Endothelial cell of hepatic sinusoid (primary cell): ENCODE measurements around the gene AKR1C3.
"Not testable (repeated sequence)": the region's sequence is repeated elsewhere in the genome, so short reads cannot be mapped to it uniquely, and the experiment has no call there.

Source experiments
- in situ Hi-C: cut with HindIII; loops from 2 replicates; pipeline ENCODE4 v1.10.0; 2017; ENCODE audit warnings: low sequenced_read_pairs

Gene AKR1C3

GRCh38 chr10:5136468-5137087 is 42.4 kb downstream of the AKR1C3 start:
- in situ Hi-C loops = no loop called here

- in situ Hi-C loops = not testable (repeated sequence)
Observed at GRCh38 chr10:5137699-5138098, 43.5 kb downstream of the AKR1C3 start.

GRCh38 chr10:5142199-5142598 is 48.0 kb downstream of the AKR1C3 start:
- in situ Hi-C loops = no loop called here

- in situ Hi-C loops = no loop called here
Observed at GRCh38 chr10:5143137-5143536, 48.9 kb downstream of the AKR1C3 start.

GRCh38 chr10:5146920-5147254 is 52.7 kb downstream of the AKR1C3 start:
- in situ Hi-C loops = loop anchor here (5.0 kb wide), 1 partner anchor 60 kb away; no protein-coding TSS in a partner anchor

GRCh38 chr10:5147255-5147980 is 53.2 kb downstream of the AKR1C3 start:
- in situ Hi-C loops = loop anchor here (5.0 kb wide), 1 partner anchor 60 kb away; no protein-coding TSS in a partner anchor

GRCh38 chr10:5147981-5148677 is 53.9 kb downstream of the AKR1C3 start:
- in situ Hi-C loops = loop anchor here (5.0 kb wide), 1 partner anchor 59 kb away; no protein-coding TSS in a partner anchor

GRCh38 chr10:5148678-5149032 is 54.4 kb downstream of the AKR1C3 start:
- in situ Hi-C loops = loop anchor here (5.0 kb wide), 1 partner anchor 59 kb away; no protein-coding TSS in a partner anchor

GRCh38 chr10:5151076-5151475 is 56.9 kb downstream of the AKR1C3 start:
- in situ Hi-C loops = no loop called here

GRCh38 chr10:5155951-5156350 is 61.7 kb downstream of the AKR1C3 start:
- in situ Hi-C loops = no loop called here
